Activated CD4-positive, alpha-beta memory T cell treated with anti-CD3 and anti-CD28 coated beads, Interleukin-2, amount 10 ng/mL, durations not matched to agents 7 days and 5 days (primary cell): ENCODE results near the gene GPAT2. TPM values are rescaled to one million over a fixed set of nuclear protein-coding genes. Genes with fewer than 3 reads are reported as not detected.
"Not testable (repeated sequence)": the region's sequence is repeated elsewhere in the genome, so short reads cannot be mapped to it uniquely, and the experiment has no call there.

Experiments used
- CTCF ChIA-PET: fragments of 350-600 bp; sonication (Branson Sonifier 250); formaldehyde crosslinking; loops from one replicate; lab custom pipeline; 2021; ENCODE audit warnings: antibody characterized with exemption, inconsistent platforms; lab: Charles Lee
- POLR2A ChIA-PET: fragments of 350-600 bp; sonication (Branson Sonifier 250); formaldehyde crosslinking; loops from one replicate; lab custom pipeline; 2021; ENCODE audit warnings: antibody characterized with exemption; lab: Charles Lee
- DNase-seq: peaks from one replicate; pipeline ENCODE4 v3.0.0-alpha.2; 2020
- H3K27ac Mint-ChIP-seq: one replicate; pipeline ENCODE4 v1.8.0; 2021; ENCODE audit warnings: mild to moderate bottlenecking, mixed read lengths
- H3K27me3 Mint-ChIP-seq: one replicate; pipeline ENCODE4 v1.8.0; 2021; ENCODE audit warnings: mixed read lengths
- H3K36me3 Mint-ChIP-seq: one replicate; pipeline ENCODE4 v1.8.0; 2021; ENCODE audit warnings: low read depth, mixed read lengths
- H3K4me1 Mint-ChIP-seq: one replicate; pipeline ENCODE4 v1.8.0; 2021; ENCODE audit warnings: mixed read lengths
- H3K4me3 Mint-ChIP-seq: one replicate; pipeline ENCODE4 v1.8.0; 2021; ENCODE audit warnings: mild to moderate bottlenecking, mixed read lengths
- H3K9me3 Mint-ChIP-seq: one replicate; pipeline ENCODE4 v1.8.0; 2021; ENCODE audit warnings: mixed read lengths
- total RNA-seq, 2 experiments: library from RNA; stranded (reverse); gene quantifications; one replicate each; pipeline ENCODE4 v1.2.3, GENCODE V29; 2021

The GPAT2 gene
- total RNA-seq, 2 experiments from 2014 or later, result 6.9 to 7.1 TPM

DNA sequence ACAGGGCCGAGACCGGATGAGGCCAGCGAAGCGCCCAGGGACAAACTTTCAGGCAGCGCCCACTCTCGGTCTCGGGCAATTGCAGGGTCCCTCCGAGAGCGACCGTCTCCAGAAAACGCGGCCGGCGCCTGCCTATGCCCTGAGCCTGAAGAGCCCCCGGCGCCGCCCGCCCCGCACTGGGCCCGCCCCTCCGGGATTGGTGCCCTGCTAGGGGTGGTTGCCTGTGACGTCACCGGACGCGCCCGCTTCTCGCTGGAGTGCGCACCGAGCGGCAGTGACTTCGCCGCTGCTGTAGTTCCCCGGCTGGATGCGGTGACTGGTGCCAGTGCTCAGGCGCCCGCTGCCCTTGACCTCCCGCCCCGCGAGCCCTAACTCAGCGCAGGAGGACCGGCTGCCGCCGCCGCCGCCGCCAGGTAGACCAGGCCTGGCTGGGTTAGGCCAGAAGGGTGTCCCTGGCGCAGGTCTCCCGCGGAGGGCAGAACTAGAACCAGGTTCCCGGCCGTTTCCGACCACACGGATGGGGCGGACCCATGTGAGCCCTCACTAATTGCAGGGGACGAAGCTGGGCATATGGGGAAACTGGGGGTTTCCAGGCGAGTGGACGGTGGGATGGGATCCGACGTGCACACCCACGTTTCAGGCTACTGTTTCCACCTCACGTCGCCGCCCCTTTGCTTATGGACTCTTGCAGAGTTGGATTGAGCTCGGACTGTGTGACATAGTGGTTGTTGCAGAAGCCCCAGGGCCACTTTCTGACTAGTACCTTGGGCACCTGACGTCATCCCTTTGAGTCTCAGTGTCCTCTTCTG lies 24.2 kb downstream of the GPAT2 start:
- peak overlapping the region; percentile 40 for H3K27ac Mint-ChIP-seq
- CTCF ChIA-PET, result interaction anchor here (1.0 to 1.3 kb wide), 2 partner anchors 18 to 108 kb away, joined by 3 to 4 read pairs; no protein-coding TSS in a partner anchor
- peaks cover 29% of the 10 kb centered on the region for H3K27me3 Mint-ChIP-seq
- POLR2A ChIA-PET, result interaction anchor here (1.1 kb wide), 1 partner anchor 19 kb away, joined by 4 read pairs; the partner anchor contains the start of gene ANKRD36C
- H3K36me3 Mint-ChIP-seq, H3K9me3 Mint-ChIP-seq, H3K4me1 Mint-ChIP-seq: not testable (repeated sequence)
- peak; percentile 97 for DNase-seq
- peak overlapping the region; percentile 69 for H3K4me3 Mint-ChIP-seq

DNA sequence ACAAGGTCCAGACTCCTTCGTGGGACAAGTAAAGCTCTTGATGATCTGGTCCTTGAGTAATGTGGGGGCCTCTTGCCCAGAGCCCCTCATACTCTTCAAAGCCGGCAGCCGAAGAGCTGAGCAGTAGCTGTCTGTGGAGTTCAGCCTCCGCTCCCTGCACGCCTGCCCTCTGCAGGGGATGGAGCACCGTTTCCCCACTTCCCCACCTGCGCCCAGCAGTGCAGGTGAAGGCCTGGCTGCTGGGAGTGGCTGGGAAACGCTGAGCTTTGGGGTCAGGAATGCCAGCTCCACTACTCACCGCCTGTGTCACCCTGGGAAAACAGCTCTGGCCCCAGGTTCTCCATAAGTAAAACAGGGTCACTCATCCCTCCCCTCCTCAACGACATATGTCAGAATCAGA lies 24.9 kb downstream of the GPAT2 start:
- DNase-seq, H3K36me3 Mint-ChIP-seq, H3K4me1 Mint-ChIP-seq, H3K9me3 Mint-ChIP-seq: not testable (repeated sequence)
- CTCF ChIA-PET, result interaction anchor here (1.0 kb wide), 1 partner anchor 17 kb away, joined by 4 read pairs; no protein-coding TSS in a partner anchor
- peaks cover 35% of the 10 kb centered on the region for H3K27me3 Mint-ChIP-seq
- peak overlapping the region; percentile 69 for H3K4me3 Mint-ChIP-seq
- POLR2A ChIA-PET, result interaction anchor here (1.1 kb wide), 1 partner anchor 18 kb away, joined by 4 read pairs; the partner anchor contains the start of gene ANKRD36C
- H3K27ac Mint-ChIP-seq, result peak overlapping the region; percentile 40

- POLR2A ChIA-PET, H3K36me3 Mint-ChIP-seq, H3K27ac Mint-ChIP-seq, DNase-seq, H3K9me3 Mint-ChIP-seq, H3K4me3 Mint-ChIP-seq, H3K4me1 Mint-ChIP-seq: not testable (repeated sequence)
- CTCF ChIA-PET, result interaction anchor here (1.4 kb wide), 1 partner anchor 15 kb away, joined by 4 read pairs; no protein-coding TSS in a partner anchor
- H3K27me3 Mint-ChIP-seq, result peaks cover 43% of the 10 kb centered on the region
Measured at GRCh38 chr2:96008051-96008450, 26.7 kb downstream of the GPAT2 start.

- H3K9me3 Mint-ChIP-seq, POLR2A ChIA-PET, H3K4me1 Mint-ChIP-seq, H3K4me3 Mint-ChIP-seq, H3K36me3 Mint-ChIP-seq, DNase-seq, H3K27ac Mint-ChIP-seq: not testable (repeated sequence)
- peaks cover 51% of the 10 kb centered on the region for H3K27me3 Mint-ChIP-seq
- CTCF ChIA-PET, result interaction anchor here (2.4 kb wide), 1 partner anchor 13 kb away, joined by 10 read pairs; no protein-coding TSS in a partner anchor
Measured at GRCh38 chr2:96006248-96006647, 28.5 kb downstream of the GPAT2 start.

- peak; percentile 64 for DNase-seq
- Mint-ChIP-seq H3K27me3 (peaks cover 25% of the 10 kb centered on the region), H3K27ac (peak overlapping the region; percentile 89), H3K4me3 (peak overlapping the region; percentile 73)
- ChIA-PET POLR2A (interaction anchor here (0.7 to 1.2 kb wide), 5 partner anchors 8 to 215 kb away, joined by 3 to 5 read pairs (median 3); partner anchors contain the start of gene STARD7), CTCF (interaction anchor here (0.6 to 3.2 kb wide), 29 partner anchors 8 to 352 kb away, joined by 3 to 31 read pairs (median 4); partner anchors contain the start of genes ADRA2B and NCAPH)
- H3K36me3 Mint-ChIP-seq, H3K9me3 Mint-ChIP-seq, H3K4me1 Mint-ChIP-seq: not testable (repeated sequence)
Measured at GRCh38 chr2:95992520-95993272, 42.0 kb downstream of the GPAT2 start.

DNA sequence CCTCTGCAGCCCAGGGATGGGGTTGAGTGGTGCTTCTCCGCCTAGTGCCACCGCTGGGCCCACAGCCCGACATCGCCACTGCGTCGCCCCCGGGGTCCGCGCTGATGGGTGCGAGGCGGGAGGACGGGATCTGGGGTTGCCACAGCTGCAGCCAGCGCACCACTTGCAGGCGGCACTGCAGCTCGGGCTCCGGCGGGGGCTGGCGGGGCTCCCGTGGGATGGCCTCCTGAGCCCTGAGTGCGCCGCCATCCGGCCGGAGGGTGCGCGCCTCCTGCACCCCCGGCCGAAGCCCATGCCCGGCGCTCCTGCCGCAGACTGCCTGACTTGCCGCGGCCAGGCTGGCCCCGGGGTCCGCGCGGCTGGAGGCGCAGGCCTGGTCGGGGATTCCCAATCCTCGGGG lies 42.6 kb downstream of the GPAT2 start:
- not testable (repeated sequence) for H3K9me3 Mint-ChIP-seq, H3K4me1 Mint-ChIP-seq, H3K36me3 Mint-ChIP-seq
- Mint-ChIP-seq H3K27ac (peak overlapping the region; percentile 95), H3K4me3 (peak overlapping the region; percentile 72), H3K27me3 (peaks cover 23% of the 10 kb centered on the region)
- POLR2A ChIA-PET, result interaction anchor here (1.1 to 1.3 kb wide), 4 partner anchors 9 to 217 kb away, joined by 3 to 6 read pairs (median 4); partner anchors contain the start of gene STARD7
- CTCF ChIA-PET, result interaction anchor here (0.8 to 3.2 kb wide), 27 partner anchors 9 to 353 kb away, joined by 3 to 31 read pairs (median 4); partner anchors contain the start of genes ADRA2B and NCAPH
- peak; percentile 45 for DNase-seq

DNA sequence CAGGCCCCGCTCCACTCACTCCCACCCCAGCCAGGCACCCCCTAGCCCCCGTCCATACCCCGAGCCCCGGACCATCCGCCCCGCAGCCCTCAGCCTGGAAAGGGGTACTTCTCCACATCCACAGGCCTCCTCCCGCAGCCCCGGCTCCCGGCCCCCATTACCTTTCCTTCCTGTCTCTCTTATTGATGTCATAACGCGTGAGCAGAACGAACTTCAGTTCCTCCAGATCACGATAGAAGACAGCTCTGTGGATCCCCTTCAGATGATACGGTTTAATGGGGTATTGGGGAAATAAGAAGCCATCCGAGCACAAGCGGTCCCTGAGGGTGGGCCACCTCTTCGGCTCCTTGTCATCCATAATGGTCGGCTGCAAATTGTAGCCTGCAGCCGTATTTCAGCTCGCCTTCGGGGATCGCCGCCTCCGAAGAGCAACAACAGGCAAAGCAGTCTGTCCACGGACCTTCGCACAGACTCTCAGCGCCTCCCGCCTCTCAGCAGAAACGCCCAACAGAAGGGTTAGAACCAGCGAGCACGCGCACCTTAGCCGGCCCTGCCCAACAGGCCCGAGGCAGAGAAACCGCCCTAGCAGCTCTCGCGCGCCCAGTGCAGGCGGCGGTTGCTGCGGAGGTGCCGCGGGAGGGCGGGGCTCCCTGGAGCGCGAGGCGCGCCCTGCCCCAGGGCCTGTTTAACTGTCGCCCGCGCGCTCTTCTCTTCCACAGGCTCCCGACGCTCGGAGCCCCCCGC lies 43.2 kb downstream of the GPAT2 start, which contains the start of gene ANKRD36C:
TSS of gene ANKRD36C (minus strand) at position 474 of the 744 bp plus-strand sequence. CDS start at position 358, 116 bp downstream.
- Mint-ChIP-seq H3K4me3 (peak within 1 kb of the TSS; percentile 90), H3K27ac (peak within 1 kb of the TSS; percentile 95), H3K27me3 (peaks cover 23% of the 10 kb centered on the region)
- peak; percentile 43 for DNase-seq
- not testable (repeated sequence) for H3K9me3 Mint-ChIP-seq, H3K4me1 Mint-ChIP-seq, H3K36me3 Mint-ChIP-seq
- POLR2A ChIA-PET, result interaction anchor here (1.1 to 1.3 kb wide), 3 partner anchors 18 to 217 kb away, joined by 3 to 6 read pairs (median 4); partner anchors contain the start of gene STARD7
- CTCF ChIA-PET, result interaction anchor here (1.1 to 3.2 kb wide), 5 partner anchors 126 to 273 kb away, joined by 4 to 31 read pairs (median 6); partner anchors contain the start of gene ADRA2B

DNA sequence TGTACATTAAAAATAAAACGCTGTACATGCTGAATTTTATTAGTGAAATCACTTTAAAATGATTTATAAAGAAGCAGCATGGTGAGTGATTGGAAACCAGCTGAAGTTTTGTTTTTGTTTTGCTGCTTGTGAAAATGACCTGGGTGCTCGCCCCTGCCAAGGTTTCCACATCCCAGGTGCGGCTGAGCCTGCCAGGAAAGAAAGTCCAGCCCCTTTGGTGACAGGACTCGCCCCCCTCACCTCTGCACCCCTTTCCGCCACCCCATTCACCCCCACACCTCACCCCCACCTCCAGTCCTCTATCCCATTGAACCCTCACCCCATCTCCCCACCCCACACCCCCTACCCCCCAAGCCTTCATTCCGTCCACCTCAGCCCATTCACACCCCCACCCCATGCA lies 43.8 kb downstream of the GPAT2 start:
- H3K27me3 Mint-ChIP-seq, result peaks cover 19% of the 10 kb centered on the region
- H3K4me1 Mint-ChIP-seq, result peaks cover 12% of the 10 kb centered on the region
- ChIA-PET CTCF (interaction anchor here (3.2 kb wide), 1 partner anchor 127 kb away, joined by 31 read pairs; the partner anchor contains the start of gene ADRA2B), POLR2A (interaction anchor here (1.1 to 1.3 kb wide), 2 partner anchors 19 to 218 kb away, joined by 4 to 6 read pairs; partner anchors contain the start of gene STARD7)
- not testable (repeated sequence) for H3K27ac Mint-ChIP-seq, H3K36me3 Mint-ChIP-seq, H3K9me3 Mint-ChIP-seq
- H3K4me3 Mint-ChIP-seq, result peak overlapping the region; percentile 62
- peak; percentile 28 for DNase-seq

Other genes with a start within 250 kb of the GPAT2 start
- 10 to 100 TPM; 67.5 to 67.6 TPM for gene ANKRD36C, start 43.1 kb downstream of the GPAT2 start, total RNA-seq
- under 1 TPM in 1 of 2 experiments, not detected in 1; 0.05 TPM for gene ADRA2B, start 81.7 kb upstream of the GPAT2 start, total RNA-seq
- gene ASTL, start 103.6 kb upstream of the GPAT2 start, total RNA-seq, result under 1 TPM; 0.25 to 0.53 TPM
- 10 to 100 TPM; 40.8 to 42.5 TPM for gene DUSP2, start 110.5 kb upstream of the GPAT2 start, total RNA-seq
- gene STARD7, start 173.9 kb upstream of the GPAT2 start, total RNA-seq, result 100 to 1,000 TPM; 108 to 113 TPM
- 10 to 100 TPM; 42.4 to 44.0 TPM for gene TMEM127, start 231.1 kb upstream of the GPAT2 start, total RNA-seq
- gene CIAO1, start 231.3 kb upstream of the GPAT2 start, total RNA-seq, result 10 to 100 TPM; 64.4 to 67.4 TPM